Astrocyte of the hippocampus (primary cell): ENCODE results near the gene UACA.
A peak's percentile ranks its signal among the peaks of the same experiment; 100 is the strongest.
"Not testable (repeated sequence)": the region's sequence is repeated elsewhere in the genome, so short reads cannot be mapped to it uniquely, and the experiment has no call there.

Source experiments
- DNase-seq: peaks from one replicate; pipeline ENCODE4 v3.0.0; 2011; ENCODE audit warnings: low read depth, low spot score

Gene UACA

GRCh38 chr15:70628549-70628896 lies 134.8 kb downstream of the UACA start:
- no peak for DNase-seq

- no peak for DNase-seq
Measured at GRCh38 chr15:70627734-70628548, 135.4 kb downstream of the UACA start.

GRCh38 chr15:70627322-70627721 lies 136.0 kb downstream of the UACA start:
- no peak for DNase-seq

GRCh38 chr15:70625438-70625837 lies 137.9 kb downstream of the UACA start:
- DNase-seq = no peak

GRCh38 chr15:70625011-70625410 lies 138.3 kb downstream of the UACA start:
- DNase-seq = no peak

GRCh38 chr15:70618929-70619328 lies 144.4 kb downstream of the UACA start:
- DNase-seq = no peak

- DNase-seq = no peak
Measured at GRCh38 chr15:70617911-70618287, 145.5 kb downstream of the UACA start.

GRCh38 chr15:70617076-70617910 lies 146.1 kb downstream of the UACA start:
- DNase-seq = peak; percentile 46

- not testable (repeated sequence) for DNase-seq
Measured at GRCh38 chr15:70616311-70616756, 147.0 kb downstream of the UACA start.

GRCh38 chr15:70615435-70616310 lies 147.7 kb downstream of the UACA start:
- no peak for DNase-seq

GRCh38 chr15:70614221-70614620 lies 149.1 kb downstream of the UACA start:
- DNase-seq = no peak

GRCh38 chr15:70613271-70613670 lies 150.1 kb downstream of the UACA start:
- no peak for DNase-seq

- DNase-seq = no peak
Measured at GRCh38 chr15:70611286-70611685, 152.1 kb downstream of the UACA start.

- DNase-seq = no peak
Measured at GRCh38 chr15:70610541-70610940, 152.8 kb downstream of the UACA start.

GRCh38 chr15:70609889-70610288 lies 153.5 kb downstream of the UACA start:
- no peak for DNase-seq

- DNase-seq = peak; percentile 53
Measured at GRCh38 chr15:70608144-70608543, 155.2 kb downstream of the UACA start.

- DNase-seq = peak; percentile 95
Measured at GRCh38 chr15:70605606-70606410, 157.6 kb downstream of the UACA start.

- peak; percentile 69 for DNase-seq
Measured at GRCh38 chr15:70604666-70605315, 158.6 kb downstream of the UACA start.
